Mesothelial cell of epicardium (in vitro differentiated cells): ENCODE measurements around the gene OSBPL1A. TPM values are rescaled to one million over a fixed set of nuclear protein-coding genes. Genes with fewer than 3 reads are reported as not detected.
A peak's percentile ranks its signal among the peaks of the same experiment; 100 is the strongest.

Experiments
- DNase-seq, 2 experiments: peaks; one replicate each; pipeline ENCODE4 v3.0.0; 2021; ENCODE audit warnings: low spot score in 2 of 2; ENCODE audit not compliant: unreplicated experiment in 2 of 2
- H3K27ac Mint-ChIP-seq: 2 replicates; pipeline ENCODE4 v1.8.0; 2021; ENCODE audit warnings: mixed read lengths
- H3K27me3 Mint-ChIP-seq: 2 replicates; pipeline ENCODE4 v1.8.0; 2021; ENCODE audit warnings: low read depth, mixed read lengths
- H3K36me3 Mint-ChIP-seq: 2 replicates; pipeline ENCODE4 v1.8.0; 2021; ENCODE audit warnings: mixed read lengths
- H3K4me1 Mint-ChIP-seq: 2 replicates; pipeline ENCODE4 v1.8.0; 2021; ENCODE audit warnings: mixed read lengths
- H3K4me3 Mint-ChIP-seq: 2 replicates; pipeline ENCODE4 v1.8.0; 2021; ENCODE audit warnings: mild to moderate bottlenecking, moderate library complexity, mixed read lengths
- H3K9me3 Mint-ChIP-seq: 2 replicates; pipeline ENCODE4 v1.8.0; 2021; ENCODE audit warnings: mixed read lengths
- CTCF ChIP-seq: fragments of 200-600 bp; sonication (generic); IDR thresholded peaks from one replicate; pipeline ENCODE4 v1.5.0; 2021; ENCODE audit warnings: antibody characterized with exemption; ENCODE audit not compliant: unreplicated experiment
- total RNA-seq: library from RNA; stranded (reverse); gene quantifications from 3 replicates; pipeline ENCODE4 v1.2.1, GENCODE V29; 2021

The OSBPL1A gene
- total RNA-seq, 1 donor from 2014 or later = 36.1 TPM

GRCh38 chr18:24426073-24426397 is 28.4 kb upstream of the OSBPL1A start:
- Mint-ChIP-seq H3K27ac (peak overlapping the region; percentile 84), H3K4me1 (peaks cover 23% of the 10 kb centered on the region), H3K36me3 (peaks cover 3% of the 10 kb centered on the region), H3K9me3 (peaks cover 4% of the 10 kb centered on the region), H3K4me3 (peak overlapping the region; percentile 83), H3K27me3 (peaks cover 32% of the 10 kb centered on the region)
- TF ChIP-seq CTCF = no peak
- no peak for DNase-seq

GRCh38 chr18:24421831-24422230 is 24.2 kb upstream of the OSBPL1A start:
- H3K4me1 Mint-ChIP-seq = peaks cover 4% of the 10 kb centered on the region
- no peak for TF ChIP-seq CTCF
- DNase-seq = no peak
- H3K36me3 Mint-ChIP-seq = no peaks in the 10 kb centered on the region
- H3K27me3 Mint-ChIP-seq = peaks cover 44% of the 10 kb centered on the region
- no peak overlapping the region for H3K4me3 Mint-ChIP-seq
- no peak overlapping the region for H3K27ac Mint-ChIP-seq
- H3K9me3 Mint-ChIP-seq = peaks cover 4% of the 10 kb centered on the region

GRCh38 chr18:24420551-24420950 is 22.9 kb upstream of the OSBPL1A start:
- TF ChIP-seq CTCF = no peak
- Mint-ChIP-seq H3K27me3 (peaks cover 44% of the 10 kb centered on the region), H3K9me3 (no peaks in the 10 kb centered on the region), H3K4me3 (no peak overlapping the region), H3K27ac (no peak overlapping the region), H3K4me1 (no peaks in the 10 kb centered on the region), H3K36me3 (no peaks in the 10 kb centered on the region)
- no peak for DNase-seq

- Mint-ChIP-seq H3K27ac (no peak overlapping the region), H3K9me3 (no peaks in the 10 kb centered on the region), H3K27me3 (peaks cover 21% of the 10 kb centered on the region), H3K4me3 (no peak overlapping the region), H3K36me3 (no peaks in the 10 kb centered on the region), H3K4me1 (no peaks in the 10 kb centered on the region)
- no peak for DNase-seq
- TF ChIP-seq CTCF = no peak
Observed at GRCh38 chr18:24417480-24417879, 19.9 kb upstream of the OSBPL1A start.

- no peak overlapping the region for H3K27ac Mint-ChIP-seq
- peaks cover 11% of the 10 kb centered on the region for H3K27me3 Mint-ChIP-seq
- H3K4me1 Mint-ChIP-seq = no peaks in the 10 kb centered on the region
- H3K9me3 Mint-ChIP-seq = no peaks in the 10 kb centered on the region
- no peak for TF ChIP-seq CTCF
- no peaks in the 10 kb centered on the region for H3K36me3 Mint-ChIP-seq
- DNase-seq = no peak
- H3K4me3 Mint-ChIP-seq = no peak overlapping the region
Observed at GRCh38 chr18:24414349-24415003, 16.9 kb upstream of the OSBPL1A start.

GRCh38 chr18:24413148-24413547 is 15.5 kb upstream of the OSBPL1A start:
- H3K9me3 Mint-ChIP-seq = no peaks in the 10 kb centered on the region
- TF ChIP-seq CTCF = no peak
- peaks cover 3% of the 10 kb centered on the region for H3K4me1 Mint-ChIP-seq
- DNase-seq = no peak
- no peaks in the 10 kb centered on the region for H3K36me3 Mint-ChIP-seq
- H3K4me3 Mint-ChIP-seq = no peak overlapping the region
- H3K27ac Mint-ChIP-seq = no peak overlapping the region
- peaks cover 6% of the 10 kb centered on the region for H3K27me3 Mint-ChIP-seq
